IPS-11a (cell line): ENCODE data around the gene NTF3.
"Not testable (repeated sequence)": the region's sequence is repeated elsewhere in the genome, so short reads cannot be mapped to it uniquely, and the experiment has no call there.

Source experiments
- H3K4me3 ChIP-seq: one replicate; pipeline ENCODE4 v1.5.1; 2013; ENCODE audit warnings: low read depth, low read length, control low read depth

Gene NTF3

DNA sequence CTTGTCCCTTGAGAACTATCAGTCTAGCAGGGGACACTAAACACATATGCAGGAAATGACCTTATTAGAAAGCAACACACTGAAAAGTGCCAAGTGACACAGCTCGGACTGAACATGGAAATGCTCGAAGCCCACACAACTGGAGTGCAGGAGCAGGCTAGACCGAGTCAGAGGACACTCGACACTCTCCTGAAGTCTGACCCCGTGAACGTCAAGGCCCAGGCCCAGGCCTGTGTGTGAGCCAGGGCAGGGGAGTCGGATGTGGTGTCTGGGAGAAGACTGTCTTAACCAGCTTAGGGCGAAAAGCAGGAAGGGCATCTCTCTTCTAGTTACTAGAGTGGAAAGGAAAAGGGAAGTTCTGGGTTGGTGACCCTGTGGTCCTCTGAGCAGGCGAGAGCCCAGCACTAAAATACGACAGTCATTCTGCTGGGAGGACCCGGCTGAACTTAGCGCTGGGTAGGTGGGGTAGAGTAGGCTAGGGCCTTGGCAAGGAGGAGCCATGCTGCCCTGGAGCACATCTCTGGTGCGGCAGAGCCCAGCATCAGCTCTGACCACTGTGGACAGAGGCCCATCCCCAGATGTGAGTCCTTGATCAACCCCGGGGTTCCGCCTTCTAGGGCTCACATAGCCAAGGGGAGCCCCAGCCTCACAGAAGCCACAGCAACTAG, 93.0 kb downstream of the NTF3 start:
- no peak overlapping the region for H3K4me3 ChIP-seq

DNA sequence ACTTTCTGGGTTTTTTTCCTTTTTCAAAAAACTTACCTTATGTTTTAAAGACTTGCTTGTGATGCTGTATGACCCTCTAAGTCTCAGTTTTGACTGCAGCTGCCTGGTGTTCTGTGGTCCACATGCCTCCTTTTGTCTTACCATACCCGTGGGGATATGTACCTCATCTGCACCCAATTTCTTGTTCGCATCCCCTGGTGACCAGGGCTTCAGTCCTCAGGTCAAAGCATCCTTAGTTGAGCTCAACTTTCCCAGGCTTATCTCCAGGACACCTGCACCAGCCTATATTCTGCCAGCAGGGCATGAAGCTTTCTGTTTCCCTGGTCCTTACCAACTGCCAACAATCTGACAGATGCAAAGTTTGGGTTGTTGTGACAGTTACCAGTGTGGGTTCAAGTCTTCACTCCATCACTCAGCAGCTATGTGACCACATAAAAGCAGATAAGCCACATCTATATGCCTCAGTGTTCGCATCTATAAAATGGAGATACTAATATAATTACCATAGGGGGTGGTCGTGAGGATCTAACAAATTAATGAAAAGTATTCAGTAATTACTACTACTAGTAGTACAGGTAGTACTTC, 94.0 kb downstream of the NTF3 start:
- H3K4me3 ChIP-seq: no peak overlapping the region

DNA sequence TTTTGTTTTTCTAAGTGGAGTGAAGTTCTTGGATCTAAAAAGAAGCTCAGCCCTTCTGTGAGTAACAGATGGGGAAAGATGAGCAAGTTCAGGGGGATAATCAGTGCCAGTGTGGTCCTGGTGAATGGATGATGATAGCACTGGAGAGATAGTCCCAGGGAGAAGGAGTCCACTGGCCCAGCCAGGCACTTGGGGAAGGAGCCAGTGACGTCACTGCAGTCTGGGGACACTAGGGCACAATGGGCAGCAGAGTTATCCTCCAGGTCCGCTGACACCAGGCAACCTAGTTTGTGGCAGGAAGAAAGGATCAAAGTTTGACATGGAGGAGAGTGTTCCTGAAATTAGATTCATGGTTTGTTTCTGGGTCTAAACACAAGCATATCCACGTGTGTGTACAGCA, 101.5 kb downstream of the NTF3 start:
- H3K4me3 ChIP-seq: no peak overlapping the region

DNA sequence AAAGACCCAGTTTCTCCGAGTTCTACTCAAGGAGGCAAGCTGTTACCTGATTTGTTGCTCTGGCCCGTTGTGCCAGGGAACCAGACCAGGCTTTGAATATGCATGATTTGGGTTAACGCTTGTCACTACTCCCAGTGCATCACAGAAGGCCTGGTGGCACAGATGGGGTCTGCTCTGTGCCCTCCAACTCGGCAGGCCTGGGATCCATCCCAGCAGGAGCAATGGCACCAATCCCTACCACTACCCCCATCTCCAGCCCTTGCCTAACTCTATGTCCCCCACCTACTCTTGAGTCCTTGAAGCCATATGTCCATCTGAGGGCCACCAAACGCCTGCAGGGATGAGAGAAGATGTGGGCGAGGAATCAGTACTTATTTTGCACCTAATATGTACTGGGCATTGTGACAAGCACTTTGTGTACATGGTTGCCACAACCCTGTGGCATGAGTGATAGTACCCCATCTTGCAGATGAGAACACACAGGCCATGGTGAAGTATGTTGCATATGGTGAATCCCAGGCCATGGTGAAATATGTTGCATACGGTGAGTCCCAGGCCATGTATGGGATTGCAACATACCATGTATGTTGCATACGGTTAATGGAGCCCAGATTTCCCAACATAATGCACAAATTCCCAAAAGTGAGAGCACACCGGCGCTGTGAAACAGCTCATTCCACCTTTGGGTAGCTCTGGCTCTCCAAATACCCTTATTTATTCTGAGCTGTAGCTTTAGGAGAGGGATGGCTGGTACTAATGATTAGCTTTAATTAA, 102.7 kb downstream of the NTF3 start:
- no peak overlapping the region for H3K4me3 ChIP-seq

DNA sequence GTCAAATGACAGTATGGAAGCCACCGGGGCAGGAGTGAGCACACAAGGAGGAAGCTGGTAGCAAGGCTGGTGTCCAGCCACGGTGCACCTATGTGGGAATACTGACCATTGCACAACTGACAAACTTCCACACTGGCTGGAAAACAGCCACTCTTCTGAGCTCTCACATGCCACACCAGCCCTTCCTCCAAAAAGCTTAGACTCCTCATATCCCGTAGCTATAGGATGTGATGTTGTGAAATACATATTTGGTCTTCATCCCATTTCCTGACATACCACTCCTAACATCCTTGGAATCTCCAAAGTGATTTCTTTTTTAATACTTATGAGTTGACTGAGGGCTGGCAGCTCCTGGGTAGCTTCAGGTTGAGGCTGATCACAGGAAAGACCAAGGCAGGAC, 103.6 kb downstream of the NTF3 start:
- H3K4me3 ChIP-seq: no peak overlapping the region

DNA sequence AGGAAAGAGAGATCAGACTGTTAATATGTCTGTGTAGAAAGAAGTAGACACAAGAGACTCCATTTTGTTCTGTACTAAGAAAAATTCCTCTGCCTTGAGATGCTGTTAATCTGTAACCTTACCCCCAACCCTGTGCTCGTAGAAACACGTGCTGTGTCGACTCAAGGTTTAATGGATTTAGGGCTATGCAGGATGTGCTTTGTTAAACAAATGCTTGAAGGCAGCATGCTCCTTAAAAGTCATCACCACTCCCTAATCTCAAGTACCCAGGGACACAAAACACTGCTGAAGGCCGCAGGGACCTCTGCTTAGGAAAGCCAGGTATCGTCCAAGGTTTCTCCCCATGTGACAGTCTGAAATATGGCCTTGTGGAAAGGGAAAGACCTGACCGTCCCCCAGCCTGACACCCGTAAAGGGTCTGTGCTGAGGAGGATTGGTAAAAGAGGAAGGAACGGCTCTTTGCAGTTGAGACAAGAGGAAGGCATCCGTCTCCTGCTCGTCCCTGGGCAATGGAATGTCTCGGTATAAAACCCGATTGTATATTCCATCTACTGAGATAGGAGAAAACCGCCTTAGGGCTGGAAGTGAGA, 105.2 kb downstream of the NTF3 start:
- H3K4me3 ChIP-seq: not testable (repeated sequence)

DNA sequence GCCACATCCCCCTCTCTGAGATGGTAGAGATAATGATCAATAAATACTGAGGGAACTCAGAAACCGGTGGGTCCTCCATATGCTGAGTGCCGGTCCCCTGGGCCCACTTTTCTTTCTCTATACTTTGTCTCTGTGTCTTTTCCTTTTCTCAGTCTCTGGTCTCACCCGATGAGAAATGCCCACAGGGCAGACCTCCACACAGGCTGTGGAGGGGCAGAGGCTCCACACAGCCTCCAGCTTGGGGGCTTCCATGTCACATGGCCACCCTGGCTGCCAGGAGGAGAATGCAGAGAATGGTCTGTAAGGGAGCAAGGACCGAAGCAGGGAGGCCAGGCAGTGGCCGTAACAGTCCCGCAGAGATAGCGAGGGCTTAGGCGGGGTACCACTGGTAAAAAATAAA, 105.9 kb downstream of the NTF3 start:
- H3K4me3 ChIP-seq: no peak overlapping the region
